Left renal cortex interstitium (tissue), 4 donors: ENCODE measurements around the gene CLDN18. TPM values are rescaled to one million over a fixed set of nuclear protein-coding genes. Genes with fewer than 3 reads are reported as not detected.

Source experiments
- DNase-seq, 4 donors: peaks; one replicate each; pipeline ENCODE4 v3.0.0-alpha.2; 2013; ENCODE audit warnings: low read depth in 4 of 4, low spot score in 2 of 4, missing footprints in 1 of 4
- polyA plus RNA-seq, 4 donors: library from polyadenylated mRNA; unstranded; fragments of 120-200 nt; gene quantifications; one replicate each; pipeline ENCODE4 v1.2.1, GENCODE V29; 2013; ENCODE audit not compliant: insufficient read length in 4 of 4

The CLDN18 gene
- polyA plus RNA-seq, 4 donors = 0.65 to 3.7 (median 1.9) TPM

- no peak for DNase-seq
Observed at GRCh38 chr3:138023754-138024153, 13.8 kb downstream of the CLDN18 start.

- DNase-seq = no peak
Observed at GRCh38 chr3:138025553-138025952, 15.6 kb downstream of the CLDN18 start.

GRCh38 chr3:138027821-138028220 lies 17.9 kb downstream of the CLDN18 start:
- no peak for DNase-seq

DNA sequence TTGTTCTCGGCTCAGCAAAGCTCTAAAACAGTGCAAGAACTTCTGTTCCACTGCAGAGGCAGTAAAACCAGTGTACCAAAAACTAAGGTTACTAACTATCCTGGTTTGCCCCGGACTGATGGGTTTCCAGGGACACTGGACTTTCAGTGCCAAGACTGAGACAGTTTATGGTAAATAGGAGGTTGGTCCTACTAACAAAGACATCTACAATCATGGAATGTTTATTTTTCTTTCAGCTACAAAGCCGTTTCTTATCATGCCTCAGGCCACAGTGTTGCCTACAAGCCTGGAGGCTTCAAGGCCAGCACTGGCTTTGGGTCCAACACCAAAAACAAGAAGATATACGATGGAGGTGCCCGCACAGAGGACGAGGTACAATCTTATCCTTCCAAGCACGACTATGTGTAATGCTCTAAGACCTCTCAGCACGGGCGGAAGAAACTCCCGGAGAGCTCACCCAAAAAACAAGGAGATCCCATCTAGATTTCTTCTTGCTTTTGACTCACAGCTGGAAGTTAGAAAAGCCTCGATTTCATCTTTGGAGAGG lies 20.8 kb downstream of the CLDN18 start:
- no peak for DNase-seq

GRCh38 chr3:138031536-138031935 lies 21.6 kb downstream of the CLDN18 start:
- DNase-seq = no peak

- DNase-seq = no peak
Observed at GRCh38 chr3:138032567-138032966, 22.6 kb downstream of the CLDN18 start.

DNA sequence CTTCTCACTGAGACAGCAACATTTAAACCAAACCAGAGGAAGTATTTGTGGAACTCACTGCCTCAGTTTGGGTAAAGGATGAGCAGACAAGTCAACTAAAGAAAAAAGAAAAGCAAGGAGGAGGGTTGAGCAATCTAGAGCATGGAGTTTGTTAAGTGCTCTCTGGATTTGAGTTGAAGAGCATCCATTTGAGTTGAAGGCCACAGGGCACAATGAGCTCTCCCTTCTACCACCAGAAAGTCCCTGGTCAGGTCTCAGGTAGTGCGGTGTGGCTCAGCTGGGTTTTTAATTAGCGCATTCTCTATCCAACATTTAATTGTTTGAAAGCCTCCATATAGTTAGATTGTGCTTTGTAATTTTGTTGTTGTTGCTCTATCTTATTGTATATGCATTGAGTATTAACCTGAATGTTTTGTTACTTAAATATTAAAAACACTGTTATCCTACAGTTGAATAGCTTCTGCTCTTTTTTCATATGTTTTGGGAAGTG lies 23.3 kb downstream of the CLDN18 start:
- no peak for DNase-seq

GRCh38 chr3:138034918-138035317 lies 25.0 kb downstream of the CLDN18 start:
- DNase-seq = no peak

DNA sequence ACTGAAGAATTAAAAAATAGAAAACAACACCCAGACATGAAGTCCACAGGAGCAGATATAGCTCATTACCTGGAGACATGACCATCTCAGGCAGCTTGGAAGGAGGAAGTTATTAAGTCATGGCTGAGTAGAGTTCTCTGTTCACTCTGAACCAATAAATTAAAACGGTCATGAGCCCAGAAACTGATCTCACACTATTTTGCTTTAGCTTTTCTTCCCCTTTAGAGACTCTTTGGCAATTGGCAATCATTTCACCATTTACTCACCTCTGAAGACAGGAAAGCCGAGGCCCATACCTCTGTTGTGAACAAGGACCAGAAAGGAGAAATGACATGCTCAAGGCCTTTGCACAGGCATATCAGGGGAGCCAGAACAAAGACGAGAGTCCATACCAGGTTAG lies 26.6 kb downstream of the CLDN18 start:
- peak in 1 of 4 donors; percentile 2 for DNase-seq

GRCh38 chr3:138038725-138039462 lies 28.9 kb downstream of the CLDN18 start:
- DNase-seq = no peak

DNA sequence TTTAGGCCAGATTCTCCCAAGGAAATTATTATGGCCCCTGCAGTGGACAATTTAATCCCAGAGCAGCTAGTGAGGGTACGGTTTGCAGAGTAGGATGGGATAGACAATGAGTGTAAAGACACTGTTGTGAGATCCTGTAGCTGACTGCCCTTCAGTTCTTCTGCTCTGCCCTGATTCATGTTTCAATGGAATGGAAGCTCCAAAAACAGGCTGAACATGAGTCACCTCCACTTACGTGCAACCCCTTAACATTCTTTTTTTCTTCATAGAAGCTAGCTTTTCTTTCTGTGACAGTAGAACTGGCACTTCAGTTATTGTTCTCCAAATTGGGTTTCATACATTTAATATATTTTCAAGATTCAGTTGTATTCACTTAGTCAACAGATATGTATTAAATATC lies 32.1 kb downstream of the CLDN18 start:
- DNase-seq = no peak

DNA sequence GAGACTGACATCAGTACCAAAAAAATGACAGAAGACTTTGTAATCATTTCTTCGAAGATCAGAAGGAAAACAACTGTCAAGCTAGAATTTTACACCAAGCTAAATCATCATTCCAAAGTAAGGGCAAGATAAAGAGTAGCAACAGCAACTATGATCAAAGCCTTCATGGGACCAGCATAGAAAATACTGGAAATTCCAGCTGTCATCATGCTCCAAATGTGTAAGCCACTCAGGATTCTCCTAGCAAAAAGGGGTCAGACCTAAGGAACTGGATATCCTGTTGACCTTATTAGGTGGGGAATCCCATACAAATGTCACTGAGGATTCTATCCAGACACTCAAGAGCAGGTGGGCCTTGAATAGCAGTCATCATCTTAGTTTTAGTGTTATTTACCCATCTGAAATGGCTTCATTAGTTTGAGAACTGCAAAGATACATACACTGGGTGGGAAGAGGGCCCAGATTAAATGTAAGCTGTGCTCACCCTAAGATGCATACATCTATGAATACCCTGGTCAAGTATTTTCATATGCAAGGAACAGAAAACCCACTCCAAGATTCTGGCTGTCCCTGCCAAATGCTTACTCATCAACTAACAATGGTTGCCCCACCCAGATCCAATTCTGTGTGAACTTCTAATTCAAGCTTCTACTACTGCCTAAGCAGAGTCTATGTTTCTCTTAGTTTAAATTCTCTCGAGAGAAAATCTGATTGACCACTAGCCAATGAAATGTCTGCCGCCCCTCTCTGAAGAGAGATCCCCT lies 33.5 kb downstream of the CLDN18 start:
- DNase-seq = no peak

- DNase-seq = no peak
Observed at GRCh38 chr3:138046085-138046484, 36.1 kb downstream of the CLDN18 start.

DNA sequence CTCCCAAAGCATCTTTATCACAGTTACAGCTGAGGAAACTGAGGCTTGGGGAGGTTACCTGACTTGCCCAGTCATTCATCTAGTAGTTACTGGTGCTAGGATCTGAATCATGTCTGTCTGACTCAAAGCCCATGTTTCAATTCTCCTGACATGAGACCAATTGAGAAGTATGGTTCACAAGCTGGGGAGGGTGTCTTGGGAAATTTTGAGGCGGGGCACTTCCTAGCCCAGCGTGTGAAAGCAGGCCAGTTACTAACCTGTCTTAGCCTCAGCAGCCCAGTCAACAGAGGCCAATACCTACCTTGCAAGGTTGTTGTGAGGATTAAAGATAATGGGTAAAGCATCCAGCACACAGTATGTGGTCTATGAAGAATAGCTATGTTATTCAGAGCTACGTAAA lies 37.0 kb downstream of the CLDN18 start:
- DNase-seq = no peak

DNA sequence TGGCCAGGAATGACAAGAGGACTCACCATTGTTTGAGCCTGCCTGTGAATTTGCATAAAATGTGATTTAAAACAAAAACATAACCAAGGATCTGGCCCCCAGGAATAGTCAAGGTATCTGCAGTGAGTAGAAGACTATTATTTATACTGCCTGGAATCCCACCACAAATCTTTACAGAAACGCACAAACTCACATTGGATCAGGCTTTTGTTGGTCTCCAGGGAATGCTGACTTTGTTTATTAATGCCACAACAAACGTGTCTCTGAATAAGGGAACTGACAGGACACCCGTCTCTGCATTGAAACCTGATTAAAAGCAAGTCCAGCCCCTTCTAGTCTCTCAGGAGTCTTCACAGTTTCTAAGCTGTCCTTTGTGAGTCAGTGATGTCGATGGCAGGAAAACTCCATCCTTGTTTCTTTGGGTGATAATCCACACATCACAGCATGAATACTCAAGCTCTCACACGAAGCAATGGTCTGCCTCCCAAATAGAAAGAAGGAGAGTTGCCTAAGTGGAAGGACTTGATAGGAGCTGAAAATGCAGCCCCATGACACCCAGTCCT lies 37.7 kb downstream of the CLDN18 start:
- no peak for DNase-seq

- no peak for DNase-seq
Observed at GRCh38 chr3:138049157-138049919, 39.4 kb downstream of the CLDN18 start.

DNA sequence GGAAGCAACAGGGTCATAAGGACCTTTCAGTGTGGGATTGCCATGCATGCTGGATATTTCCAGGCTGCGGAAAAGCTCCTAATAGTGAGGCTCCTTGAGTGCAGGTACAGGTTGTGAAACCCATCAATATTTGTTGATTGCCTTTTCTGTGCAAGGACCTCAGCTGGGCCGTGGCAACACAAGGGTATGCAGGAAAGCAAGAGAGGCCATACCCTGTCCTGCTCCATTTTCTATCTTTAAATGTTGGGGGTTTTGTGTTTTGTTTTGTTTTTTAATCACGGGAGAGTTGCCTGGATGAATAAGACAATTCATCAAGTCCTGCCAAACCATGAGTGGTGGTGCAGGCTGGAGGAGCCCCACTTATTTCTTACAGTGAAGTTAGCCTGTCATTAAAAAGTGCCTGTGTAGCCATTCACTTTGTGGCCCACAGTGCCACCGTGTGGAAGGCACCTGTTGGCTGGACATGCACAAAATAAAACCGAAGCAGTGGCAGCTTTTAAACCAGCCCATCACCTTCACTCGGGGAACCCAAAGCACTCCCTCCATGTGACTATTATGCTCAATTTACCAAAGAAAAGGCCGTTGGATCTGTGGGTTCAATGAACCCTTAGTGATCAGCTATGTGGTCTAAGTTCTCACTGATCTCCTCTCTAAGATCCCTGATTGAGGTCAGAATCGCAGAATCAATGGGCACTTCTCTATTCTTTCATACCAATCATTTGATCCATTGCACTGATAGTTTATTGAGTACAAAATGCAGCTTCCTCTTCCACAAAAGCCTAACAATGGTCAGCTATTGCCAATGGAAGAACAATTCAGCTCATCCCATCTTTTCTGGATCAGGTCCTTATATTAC lies 42.2 kb downstream of the CLDN18 start:
- DNase-seq = peak in 1 of 4 donors; percentile 13

DNA sequence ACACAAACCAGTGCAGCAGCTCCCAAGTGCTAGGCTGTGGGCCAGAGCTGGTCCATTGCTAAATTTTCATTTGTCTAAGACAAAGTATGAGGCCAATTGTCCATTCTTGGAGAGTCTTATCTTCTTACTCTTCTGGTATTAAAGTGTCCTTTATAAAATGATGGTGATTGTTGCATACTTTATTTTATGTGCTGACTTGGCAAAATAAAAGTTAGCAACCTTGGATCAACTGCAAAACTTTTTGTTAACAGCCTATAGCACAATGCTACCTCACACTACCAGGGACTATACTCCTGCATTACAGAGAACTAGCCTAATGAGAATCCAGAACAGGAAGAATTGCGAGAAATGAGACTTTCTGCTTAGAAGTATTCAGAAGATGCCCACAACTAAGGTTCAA lies 44.1 kb downstream of the CLDN18 start:
- no peak for DNase-seq

DNA sequence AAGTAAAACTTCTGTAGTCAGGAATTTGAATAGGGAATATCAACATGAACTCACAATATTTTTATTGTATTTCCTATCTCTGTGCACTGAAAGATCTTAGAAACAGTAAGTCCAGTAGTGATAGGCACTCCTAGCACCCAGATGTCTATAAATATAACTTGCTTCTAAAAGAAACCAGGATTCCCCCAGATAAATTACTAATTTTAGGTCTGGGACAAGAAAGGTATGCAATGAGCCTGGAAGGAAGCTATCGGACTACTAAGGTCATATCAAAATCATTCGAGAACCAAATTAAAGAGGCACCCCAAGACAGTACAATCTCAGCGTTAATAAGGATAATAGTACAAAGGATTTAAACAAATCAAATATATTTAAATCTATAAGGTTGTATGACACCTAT lies 47.4 kb downstream of the CLDN18 start:
- no peak for DNase-seq

- no peak for DNase-seq
Observed at GRCh38 chr3:138059261-138059660, 49.3 kb downstream of the CLDN18 start.
